ENCODE results near the gene NPTX1.

The NPTX1 gene

GRCh38 chr17:80454557-80455335 lies 21.7 kb downstream of the NPTX1 start:
- DNase-seq (ENCODE audit: insufficient read length, low spot score) (peak; percentile 99), FAIRE-seq (no peak)
- peak; percentile 67 for TF ChIP-seq POLR2A (IDR thresholded peaks at IDR 0.05; ENCODE audit: low read depth, low read length)

GRCh38 chr17:80453998-80454556 lies 22.3 kb downstream of the NPTX1 start:
- no peak for FAIRE-seq
- no peak for DNase-seq (ENCODE audit: insufficient read length, low spot score)
- no peak for TF ChIP-seq POLR2A (IDR thresholded peaks at IDR 0.05; ENCODE audit: low read depth, low read length)

GRCh38 chr17:80453126-80453997 lies 23.0 kb downstream of the NPTX1 start:
- FAIRE-seq (no peak), DNase-seq (ENCODE audit: insufficient read length, low spot score) (no peak)
- no peak for TF ChIP-seq POLR2A (IDR thresholded peaks at IDR 0.05; ENCODE audit: low read depth, low read length)

- DNase-seq (ENCODE audit: insufficient read length, low spot score) (no peak), FAIRE-seq (no peak)
- TF ChIP-seq POLR2A (IDR thresholded peaks at IDR 0.05; ENCODE audit: low read depth, low read length): no peak
These were observed 24.1 kb downstream of the NPTX1 start for GRCh38 chr17:80452173-80452915.

GRCh38 chr17:80451104-80451775 lies 25.2 kb downstream of the NPTX1 start:
- TF ChIP-seq POLR2A (IDR thresholded peaks at IDR 0.05; ENCODE audit: low read depth, low read length): no peak
- FAIRE-seq: no peak
- no peak for DNase-seq (ENCODE audit: insufficient read length, low spot score)

GRCh38 chr17:80449930-80450576 lies 26.4 kb downstream of the NPTX1 start:
- DNase-seq (ENCODE audit: insufficient read length, low spot score): no peak
- no peak for FAIRE-seq
- TF ChIP-seq POLR2A (IDR thresholded peaks at IDR 0.05; ENCODE audit: low read depth, low read length): no peak

- FAIRE-seq: no peak
- no peak for DNase-seq (ENCODE audit: insufficient read length, low spot score)
- no peak for TF ChIP-seq POLR2A (IDR thresholded peaks at IDR 0.05; ENCODE audit: low read depth, low read length)
These were observed 27.0 kb downstream of the NPTX1 start for GRCh38 chr17:80449194-80449929.

GRCh38 chr17:80447790-80448189 lies 28.6 kb downstream of the NPTX1 start:
- DNase-seq (ENCODE audit: insufficient read length, low spot score) (no peak), FAIRE-seq (no peak)
- TF ChIP-seq POLR2A (IDR thresholded peaks at IDR 0.05; ENCODE audit: low read depth, low read length): no peak

GRCh38 chr17:80446645-80447405 lies 29.6 kb downstream of the NPTX1 start:
- no peak for TF ChIP-seq POLR2A (IDR thresholded peaks at IDR 0.05; ENCODE audit: low read depth, low read length)
- FAIRE-seq: no peak
- DNase-seq (ENCODE audit: insufficient read length, low spot score): no peak

- DNase-seq (ENCODE audit: insufficient read length, low spot score) (no peak), FAIRE-seq (no peak)
- TF ChIP-seq POLR2A (IDR thresholded peaks at IDR 0.05; ENCODE audit: low read depth, low read length): no peak
These were observed 30.7 kb downstream of the NPTX1 start for GRCh38 chr17:80445726-80446110.

GRCh38 chr17:80445007-80445725 lies 31.2 kb downstream of the NPTX1 start:
- TF ChIP-seq POLR2A (IDR thresholded peaks at IDR 0.05; ENCODE audit: low read depth, low read length): no peak
- FAIRE-seq: no peak
- DNase-seq (ENCODE audit: insufficient read length, low spot score): no peak
